Measurements from ENCODE around the gene C19orf44.

Gene C19orf44

DNA sequence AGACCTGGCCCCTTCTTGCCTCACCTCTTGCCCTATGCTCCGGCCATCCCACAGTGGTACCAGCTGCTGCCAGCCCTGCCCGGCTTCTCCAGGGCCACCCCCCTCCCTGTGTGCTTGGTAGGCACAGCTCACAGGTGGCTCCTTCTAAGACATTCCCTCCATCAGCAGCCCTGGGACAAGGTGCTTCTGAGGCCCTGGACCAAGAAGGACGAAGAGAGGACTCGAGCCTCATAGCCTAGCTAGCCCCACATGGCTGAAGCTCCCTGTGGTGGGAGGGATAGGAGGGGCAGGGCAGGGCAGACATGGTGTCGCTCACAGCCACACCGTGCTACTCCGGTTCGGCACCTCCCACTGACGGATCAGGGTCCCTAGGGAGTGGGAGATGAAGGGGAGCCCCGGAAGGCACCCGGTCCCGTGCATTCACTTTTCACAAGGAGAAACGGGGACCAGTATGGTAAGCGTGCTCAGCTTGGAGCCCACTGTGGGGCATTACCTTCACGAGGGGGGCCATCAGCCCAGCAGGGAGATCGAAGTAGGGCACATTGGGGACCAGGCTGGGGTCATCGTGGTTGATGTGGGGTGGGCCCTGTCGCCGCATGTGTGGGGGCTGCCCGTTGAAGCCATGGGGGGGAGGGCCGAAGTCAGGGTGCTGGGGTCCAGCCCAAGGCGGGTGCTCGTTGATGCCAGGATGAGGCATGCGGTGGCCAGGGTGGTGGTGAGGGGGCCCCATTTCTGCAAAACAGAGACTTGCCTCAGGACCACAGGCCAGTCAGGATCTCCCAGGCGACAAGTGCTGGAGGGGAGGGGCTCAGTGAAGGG, 26.6 kb downstream of the C19orf44 start:
- no peak for DNase-seq (ENCODE audit: low read depth)
- no peak overlapping the region for H3K4me3 ChIP-seq (ENCODE audit: control insufficient read depth, low read depth, low read length)
- TF ChIP-seq, protein P1, sequence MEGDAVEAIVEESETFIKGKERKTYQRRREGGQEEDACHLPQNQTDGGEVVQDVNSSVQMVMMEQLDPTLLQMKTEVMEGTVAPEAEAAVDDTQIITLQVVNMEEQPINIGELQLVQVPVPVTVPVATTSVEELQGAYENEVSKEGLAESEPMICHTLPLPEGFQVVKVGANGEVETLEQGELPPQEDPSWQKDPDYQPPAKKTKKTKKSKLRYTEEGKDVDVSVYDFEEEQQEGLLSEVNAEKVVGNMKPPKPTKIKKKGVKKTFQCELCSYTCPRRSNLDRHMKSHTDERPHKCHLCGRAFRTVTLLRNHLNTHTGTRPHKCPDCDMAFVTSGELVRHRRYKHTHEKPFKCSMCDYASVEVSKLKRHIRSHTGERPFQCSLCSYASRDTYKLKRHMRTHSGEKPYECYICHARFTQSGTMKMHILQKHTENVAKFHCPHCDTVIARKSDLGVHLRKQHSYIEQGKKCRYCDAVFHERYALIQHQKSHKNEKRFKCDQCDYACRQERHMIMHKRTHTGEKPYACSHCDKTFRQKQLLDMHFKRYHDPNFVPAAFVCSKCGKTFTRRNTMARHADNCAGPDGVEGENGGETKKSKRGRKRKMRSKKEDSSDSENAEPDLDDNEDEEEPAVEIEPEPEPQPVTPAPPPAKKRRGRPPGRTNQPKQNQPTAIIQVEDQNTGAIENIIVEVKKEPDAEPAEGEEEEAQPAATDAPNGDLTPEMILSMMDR (conservative IDR thresholded peaks at IDR 0.05; ENCODE audit: control insufficient read depth, insufficient read depth, low read depth, low read length): no peak

DNA sequence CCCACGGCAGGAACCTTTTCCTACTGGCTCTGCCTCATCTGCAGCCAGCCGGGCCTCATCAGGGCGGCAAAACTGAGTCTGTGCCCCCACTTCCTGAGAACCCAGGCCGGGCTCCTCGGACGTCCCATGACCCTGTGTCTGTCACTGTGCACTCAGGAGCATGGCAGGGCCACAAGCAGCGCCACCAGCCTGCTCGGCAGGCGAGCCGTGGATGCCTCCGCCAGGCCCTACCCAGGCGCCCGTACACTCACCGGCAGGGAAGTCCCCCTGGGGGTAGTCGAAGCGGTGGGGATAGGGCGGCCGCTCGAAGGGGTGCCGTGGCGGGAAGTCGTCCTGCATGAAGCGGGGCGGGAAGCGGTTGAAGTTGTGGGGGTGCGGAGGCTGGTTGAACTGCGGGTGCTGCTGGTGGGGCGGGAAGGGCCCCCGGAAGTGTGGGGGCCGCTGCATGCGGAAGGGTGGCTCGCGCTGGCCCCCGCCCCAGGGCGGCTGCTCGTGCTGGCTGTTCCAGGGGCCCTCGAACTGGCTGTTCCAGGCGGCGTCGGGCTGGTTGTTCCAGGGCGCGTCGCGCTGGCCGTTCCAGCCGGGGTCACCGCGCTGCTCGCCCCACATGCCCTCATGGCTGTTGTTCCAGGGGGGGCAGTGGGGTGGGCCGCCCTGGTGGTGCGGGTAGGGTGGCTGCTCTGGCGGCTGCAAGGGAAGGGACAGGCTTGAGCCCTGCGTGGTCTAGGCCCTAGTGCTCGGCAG, 29.0 kb downstream of the C19orf44 start:
- H3K4me3 ChIP-seq (ENCODE audit: control insufficient read depth, low read depth, low read length): no peak overlapping the region
- no peak for DNase-seq (ENCODE audit: low read depth)
- TF ChIP-seq, protein P1 (conservative IDR thresholded peaks at IDR 0.05; ENCODE audit: control insufficient read depth, insufficient read depth, low read depth, low read length): no peak

DNA sequence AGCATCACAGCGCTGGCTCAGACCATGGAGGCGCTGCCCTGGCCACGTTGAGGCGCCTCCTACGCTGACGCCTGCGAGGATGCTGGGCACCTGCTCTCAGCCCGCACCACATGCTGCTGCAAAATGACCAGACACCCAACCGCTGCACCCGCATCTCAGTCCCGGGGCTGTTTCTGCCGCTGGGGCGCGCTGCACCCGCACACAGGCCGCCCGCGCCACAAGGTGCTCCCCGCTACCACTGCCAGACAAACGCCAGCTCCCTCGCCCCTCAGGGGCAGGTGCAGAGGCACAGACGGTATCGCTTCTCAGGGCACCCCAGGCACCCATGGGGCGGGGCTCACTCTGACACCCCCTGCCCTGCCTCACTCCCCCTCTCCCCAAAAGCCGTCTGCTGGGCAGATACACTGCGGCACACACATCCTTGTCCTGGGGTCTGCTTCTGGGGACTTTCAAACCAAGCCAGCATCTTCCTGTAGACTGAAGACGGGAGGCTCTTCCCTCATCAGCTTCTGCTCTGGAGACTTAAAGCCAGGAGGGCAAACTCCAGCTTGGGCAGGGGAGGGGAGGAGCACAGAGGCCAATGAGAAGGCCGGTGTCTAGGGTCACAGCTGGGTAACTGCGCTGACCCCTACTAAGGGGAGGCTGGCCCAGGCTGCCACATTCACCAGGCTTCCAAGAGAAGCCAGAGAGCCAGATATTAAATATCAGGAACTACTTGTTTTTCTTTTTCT, 29.7 kb downstream of the C19orf44 start:
- no peak for DNase-seq (ENCODE audit: low read depth)
- TF ChIP-seq, protein P1 (conservative IDR thresholded peaks at IDR 0.05; ENCODE audit: control insufficient read depth, insufficient read depth, low read depth, low read length): no peak
- no peak overlapping the region for H3K4me3 ChIP-seq (ENCODE audit: control insufficient read depth, low read depth, low read length)

DNA sequence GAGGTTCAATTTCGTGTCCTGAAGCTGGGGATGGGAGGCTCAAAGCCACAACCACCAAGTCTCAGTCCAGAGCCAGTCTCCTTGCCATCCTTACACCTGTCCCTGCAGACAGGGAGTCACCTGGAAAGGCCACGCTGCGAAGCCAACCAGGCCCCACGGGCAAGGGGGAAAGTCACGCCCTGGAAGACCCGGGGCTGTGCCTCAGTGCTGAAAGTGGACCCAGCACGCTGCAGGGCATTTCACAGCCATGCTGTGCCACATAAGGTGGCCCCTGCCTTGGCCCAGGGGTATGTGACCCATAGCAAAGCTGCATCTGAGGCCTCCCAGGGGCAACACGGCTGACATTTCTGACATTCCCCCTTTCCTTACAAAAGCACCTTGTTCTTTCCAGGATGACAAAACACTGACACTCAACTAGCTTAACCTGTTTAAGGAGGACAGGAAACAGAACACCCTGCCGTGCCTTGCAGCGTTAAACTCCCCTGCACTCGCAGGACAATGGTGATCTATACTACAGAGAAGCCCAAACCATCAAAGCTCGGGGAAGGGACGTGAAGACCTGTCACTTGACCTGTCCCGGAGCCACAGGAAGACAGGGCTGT, 31.2 kb downstream of the C19orf44 start:
- no peak overlapping the region for H3K4me3 ChIP-seq (ENCODE audit: control insufficient read depth, low read depth, low read length)
- TF ChIP-seq, protein P1 (conservative IDR thresholded peaks at IDR 0.05; ENCODE audit: control insufficient read depth, insufficient read depth, low read depth, low read length): no peak
- no peak for DNase-seq (ENCODE audit: low read depth)

DNA sequence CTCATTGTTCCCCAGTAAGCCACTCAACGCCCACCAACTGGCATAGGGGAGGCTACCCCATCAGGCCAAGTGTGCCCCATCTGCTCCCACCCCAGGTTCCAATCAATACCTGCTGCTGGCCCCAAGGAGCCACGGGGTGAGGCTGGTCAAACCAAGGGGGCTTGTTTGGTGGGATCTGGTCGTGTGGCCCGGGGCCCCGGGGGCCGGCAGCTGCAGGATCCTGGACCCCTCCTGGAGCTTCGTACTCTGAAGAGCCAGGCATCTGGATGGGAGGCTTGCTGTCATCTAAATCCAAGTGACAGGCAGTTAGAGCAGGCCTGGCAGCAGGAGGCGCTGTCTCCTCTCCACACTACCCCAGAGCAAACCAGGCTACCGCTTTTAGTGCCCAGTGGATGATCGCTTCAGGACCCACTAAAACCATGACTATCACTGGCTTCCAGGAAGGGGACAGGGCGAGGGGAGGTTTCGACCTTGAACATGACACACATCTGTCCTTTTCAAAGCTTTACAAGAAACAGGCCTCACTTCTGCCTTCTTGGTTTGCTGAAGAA, 31.9 kb downstream of the C19orf44 start:
- TF ChIP-seq, protein P1 (conservative IDR thresholded peaks at IDR 0.05; ENCODE audit: control insufficient read depth, insufficient read depth, low read depth, low read length): peak; percentile 38
- DNase-seq (ENCODE audit: low read depth): peak; percentile 32
- no peak overlapping the region for H3K4me3 ChIP-seq (ENCODE audit: control insufficient read depth, low read depth, low read length)
